Neutrophil (primary cell): ENCODE measurements around the gene MUC5B.

Source experiments
- H3K27ac ChIP-seq: fragments of 200-600 bp; sonication (generic); 2 replicates; pipeline ENCODE4 v1.5.1; 2016; ENCODE audit warnings: mild to moderate bottlenecking, moderate library complexity
- H3K27me3 ChIP-seq: fragments of 200-600 bp; sonication (generic); 2 replicates; pipeline ENCODE4 v1.6.0; 2016; ENCODE audit warnings: mild to moderate bottlenecking
- H3K36me3 ChIP-seq: fragments of 200-600 bp; sonication (generic); 2 replicates; pipeline ENCODE4 v1.5.1; 2017
- H3K4me1 ChIP-seq, 2 experiments: fragments of 200-600 bp in 1 of 2; sonication (generic) in 1 of 2; 1 replicate in 1 of 2; 2 replicates in 1 of 2; pipeline versions ENCODE4 v1.5.1 to v1.6.1; 2013 to 2016; ENCODE audit warnings: low read depth in 1 of 2, low read length in 1 of 2, mild to moderate bottlenecking in 1 of 2, moderate library complexity in 1 of 2; ENCODE audit not compliant: control insufficient read depth in 1 of 2, insufficient read depth in 1 of 2
- H3K4me3 ChIP-seq, 2 experiments: fragments of 200-600 bp in 1 of 2; sonication (generic) in 1 of 2; 1 replicate in 1 of 2; 2 replicates in 1 of 2; pipeline ENCODE4 v1.5.1; 2013 to 2016; ENCODE audit warnings: low read depth in 1 of 2, low read length in 1 of 2, mild to moderate bottlenecking in 1 of 2, moderate library complexity in 1 of 2
- H3K9me3 ChIP-seq: fragments of 200-600 bp; sonication (generic); 2 replicates; pipeline ENCODE4 v1.5.1; 2016
- TF ChIP-seq, protein P1 (sequence below): fragments of 200-600 bp; sonication (generic); IDR thresholded peaks from 2 replicates; pipeline ENCODE4 v1.5.1; 2016; ENCODE audit warnings: antibody characterized with exemption

Gene MUC5B

DNA sequence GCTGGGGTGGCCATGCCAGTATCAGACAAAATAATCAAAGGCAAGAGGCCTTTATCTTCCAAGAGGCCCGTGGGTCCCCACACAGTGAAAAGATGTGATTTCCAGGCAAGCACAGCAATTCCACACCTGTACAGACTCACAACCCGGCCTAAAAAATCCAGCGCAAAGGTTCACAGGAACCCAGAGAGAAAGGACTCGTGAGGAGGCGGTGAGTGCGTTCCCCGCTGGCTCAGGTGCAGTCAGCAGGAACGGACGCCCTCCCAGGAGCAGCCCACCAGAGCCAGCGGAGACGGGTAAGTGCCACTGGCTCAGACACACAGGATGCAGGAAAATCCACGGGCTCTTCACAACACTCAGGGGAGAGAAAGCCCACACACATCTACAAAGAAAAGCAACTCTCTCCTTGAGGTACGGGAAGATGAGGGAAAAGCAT, 82.2 kb downstream of the MUC5B start:
- Histone ChIP-seq H3K36me3 (peaks cover 23% of the 10 kb centered on the region), H3K4me1 (peaks cover 53 to 62% of the 10 kb centered on the region in 2 experiments), H3K4me3 (no peak overlapping the region), H3K9me3 (no peaks in the 10 kb centered on the region), H3K27ac (peak overlapping the region; percentile 18), H3K27me3 (no peaks in the 10 kb centered on the region)
- TF ChIP-seq, protein P1, sequence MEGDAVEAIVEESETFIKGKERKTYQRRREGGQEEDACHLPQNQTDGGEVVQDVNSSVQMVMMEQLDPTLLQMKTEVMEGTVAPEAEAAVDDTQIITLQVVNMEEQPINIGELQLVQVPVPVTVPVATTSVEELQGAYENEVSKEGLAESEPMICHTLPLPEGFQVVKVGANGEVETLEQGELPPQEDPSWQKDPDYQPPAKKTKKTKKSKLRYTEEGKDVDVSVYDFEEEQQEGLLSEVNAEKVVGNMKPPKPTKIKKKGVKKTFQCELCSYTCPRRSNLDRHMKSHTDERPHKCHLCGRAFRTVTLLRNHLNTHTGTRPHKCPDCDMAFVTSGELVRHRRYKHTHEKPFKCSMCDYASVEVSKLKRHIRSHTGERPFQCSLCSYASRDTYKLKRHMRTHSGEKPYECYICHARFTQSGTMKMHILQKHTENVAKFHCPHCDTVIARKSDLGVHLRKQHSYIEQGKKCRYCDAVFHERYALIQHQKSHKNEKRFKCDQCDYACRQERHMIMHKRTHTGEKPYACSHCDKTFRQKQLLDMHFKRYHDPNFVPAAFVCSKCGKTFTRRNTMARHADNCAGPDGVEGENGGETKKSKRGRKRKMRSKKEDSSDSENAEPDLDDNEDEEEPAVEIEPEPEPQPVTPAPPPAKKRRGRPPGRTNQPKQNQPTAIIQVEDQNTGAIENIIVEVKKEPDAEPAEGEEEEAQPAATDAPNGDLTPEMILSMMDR = no peak

DNA sequence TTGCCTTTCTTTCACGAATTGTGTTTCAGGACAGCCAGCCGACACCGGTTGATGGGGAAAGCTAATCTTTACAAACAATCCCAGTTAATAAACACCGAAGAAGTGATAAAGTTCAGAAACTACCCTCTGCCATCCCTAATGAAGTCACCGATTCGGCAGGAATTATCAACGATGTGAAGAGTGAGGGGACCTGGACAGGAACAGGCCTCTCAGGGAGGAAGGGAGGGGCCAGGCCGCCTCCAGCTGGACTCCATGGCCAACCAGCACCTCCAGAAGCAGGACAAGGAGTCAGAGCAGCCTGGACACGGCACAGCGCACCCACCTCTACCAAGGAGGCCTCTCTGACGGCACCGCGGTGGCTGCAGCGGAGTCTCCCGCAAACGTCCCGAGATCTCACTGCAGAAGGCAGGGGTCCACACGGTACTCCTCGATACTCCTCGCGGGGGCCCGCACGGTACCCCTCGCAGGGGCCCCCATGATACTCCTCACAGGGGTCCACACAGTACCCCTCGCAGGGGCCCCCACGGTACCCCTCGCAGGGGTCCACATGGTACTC, 82.7 kb downstream of the MUC5B start:
- TF ChIP-seq, protein P1 = no peak

DNA sequence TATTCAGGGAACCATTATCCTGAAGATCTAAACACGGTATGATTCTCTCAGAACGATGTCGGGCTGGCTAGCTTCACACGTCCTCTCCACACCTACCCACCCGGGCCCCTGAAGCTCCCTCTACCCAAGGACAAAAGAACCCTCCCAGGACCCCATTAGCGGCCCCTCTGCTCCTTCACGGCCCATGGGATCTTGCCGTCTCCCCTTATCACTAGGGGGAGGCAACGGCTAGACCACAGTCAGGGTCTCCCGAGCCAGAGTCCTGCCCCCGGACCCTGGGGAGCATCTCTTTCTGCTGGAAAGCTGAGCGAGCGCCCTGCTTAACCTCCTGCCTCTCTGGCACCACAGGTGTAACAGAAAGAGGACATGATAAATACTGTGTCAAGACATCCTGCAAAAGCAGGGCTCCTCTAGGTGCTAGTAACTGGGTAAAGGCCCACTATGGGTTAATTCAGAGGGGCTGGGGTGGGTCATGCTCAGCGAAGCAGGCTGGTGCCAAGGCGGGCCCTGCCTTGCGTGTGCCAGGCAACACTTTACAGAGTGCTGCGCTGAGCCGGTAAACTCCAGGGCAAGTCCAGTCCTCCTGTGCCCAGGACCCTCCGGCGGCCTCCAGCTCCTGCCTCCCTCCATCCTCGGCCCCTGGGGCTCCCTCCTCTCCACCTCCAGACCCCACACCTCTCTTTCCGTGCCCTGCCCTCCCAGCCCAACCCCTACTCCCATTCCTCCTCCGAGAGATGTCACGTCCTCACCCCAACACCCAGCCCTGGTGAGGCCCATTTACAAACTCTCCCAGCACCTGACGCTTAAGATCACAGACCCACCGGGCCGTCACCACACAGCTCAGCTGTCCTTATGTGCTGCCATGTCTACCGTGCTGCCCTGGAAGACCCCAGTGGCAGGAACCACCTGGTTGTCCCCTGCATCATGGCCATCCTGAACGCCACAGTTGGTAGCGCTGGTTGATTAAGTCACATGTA, 83.6 kb downstream of the MUC5B start:
- Histone ChIP-seq H3K27ac (peak overlapping the region; percentile 96), H3K4me3 (peak overlapping the region; percentile 70 to 78), H3K36me3 (peaks cover 17% of the 10 kb centered on the region), H3K27me3 (no peaks in the 10 kb centered on the region), H3K9me3 (no peaks in the 10 kb centered on the region), H3K4me1 (peaks cover 65 to 68% of the 10 kb centered on the region in 2 experiments)
- TF ChIP-seq, protein P1 = no peak

More for the DNA sequence above, 82.7 kb downstream of the MUC5B start:
- Histone ChIP-seq H3K27ac (peak overlapping the region; percentile 18), H3K27me3 (no peaks in the 10 kb centered on the region), H3K9me3 (no peaks in the 10 kb centered on the region), H3K4me1 (peaks cover 56 to 62% of the 10 kb centered on the region in 2 experiments), H3K4me3 (no peak overlapping the region), H3K36me3 (peaks cover 21% of the 10 kb centered on the region)

DNA sequence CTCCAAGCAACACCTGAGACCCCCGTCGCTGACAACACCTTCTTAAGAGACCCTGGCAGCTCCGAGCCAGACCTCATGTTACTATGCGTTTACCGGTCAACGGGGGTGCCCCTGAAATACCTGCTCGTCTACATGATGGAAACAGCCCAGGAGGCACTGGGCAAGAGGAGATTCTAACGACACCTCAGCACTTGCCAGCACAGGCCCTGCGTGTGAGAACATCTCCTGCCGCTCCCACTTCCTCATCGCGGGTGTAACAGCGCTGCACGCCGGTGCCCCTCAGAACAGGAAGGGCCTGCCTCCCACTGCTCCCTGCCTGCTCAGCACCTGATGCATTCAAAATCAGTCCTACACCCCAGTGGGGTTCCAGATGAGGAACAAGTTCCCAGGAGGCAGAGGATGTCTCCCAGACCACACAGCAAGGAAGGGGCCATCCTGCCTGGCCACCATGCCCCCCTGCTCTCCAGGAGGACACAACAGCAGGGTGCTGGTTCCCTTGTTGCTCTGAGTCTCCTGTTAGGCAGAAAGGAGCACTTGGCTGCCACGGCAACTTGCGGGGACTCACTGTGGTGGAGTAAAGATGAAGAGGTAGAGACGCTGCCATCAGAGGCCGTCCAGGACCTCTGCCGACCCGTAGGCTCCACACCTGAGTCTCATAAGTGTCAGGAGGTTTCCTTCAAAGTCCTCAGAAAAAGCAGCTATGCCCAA, 84.5 kb downstream of the MUC5B start:
- H3K4me1 ChIP-seq = peaks cover 65% of the 10 kb centered on the region in 2 experiments
- H3K27ac ChIP-seq = peak overlapping the region; percentile 96
- no peaks in the 10 kb centered on the region for H3K9me3 ChIP-seq
- no peaks in the 10 kb centered on the region for H3K27me3 ChIP-seq
- TF ChIP-seq, protein P1 = no peak
- H3K4me3 ChIP-seq = peak overlapping the region; percentile 70 to 78
- H3K36me3 ChIP-seq = peaks cover 17% of the 10 kb centered on the region

DNA sequence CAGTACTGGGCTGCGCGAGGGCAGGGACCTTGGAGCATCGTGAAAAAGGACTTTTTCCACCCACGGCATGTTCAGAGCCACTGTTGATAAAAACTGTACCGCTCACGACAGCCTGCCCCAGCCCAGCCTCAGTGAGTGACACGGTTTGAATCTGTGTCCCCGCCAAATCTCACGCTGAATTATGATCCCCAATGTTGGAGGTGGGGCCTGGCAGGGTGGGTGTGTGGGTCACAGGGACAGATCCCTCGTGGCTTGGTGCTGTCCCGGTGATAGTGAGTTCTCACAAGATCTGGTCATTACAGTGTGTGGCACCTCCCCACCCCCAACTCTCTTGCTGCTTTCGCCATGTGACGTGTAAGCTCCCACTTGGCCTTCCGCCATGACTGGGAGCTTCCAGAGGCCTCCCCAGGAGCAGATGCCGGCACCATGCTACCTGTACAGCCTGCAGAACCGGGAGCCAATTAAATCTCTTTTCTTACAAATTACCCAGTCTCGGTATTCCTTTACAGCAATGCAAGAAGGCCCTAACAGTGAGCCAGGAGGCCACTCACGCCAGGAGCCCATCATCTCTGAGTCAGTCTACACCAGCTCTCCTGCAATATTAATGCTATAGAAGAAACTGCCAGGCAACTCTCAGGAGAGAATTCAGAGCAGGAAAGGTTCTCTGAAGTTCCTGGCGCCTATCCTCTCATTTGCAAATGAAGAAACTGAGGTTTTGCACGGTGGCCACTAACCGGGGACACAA, 85.3 kb downstream of the MUC5B start:
- peaks cover 14% of the 10 kb centered on the region for H3K36me3 ChIP-seq
- H3K4me3 ChIP-seq = peak overlapping the region; percentile 70 to 78
- H3K4me1 ChIP-seq = peaks cover 58 to 59% of the 10 kb centered on the region in 2 experiments
- TF ChIP-seq, protein P1 = no peak
- peak overlapping the region; percentile 96 for H3K27ac ChIP-seq
- H3K9me3 ChIP-seq = no peaks in the 10 kb centered on the region
- no peaks in the 10 kb centered on the region for H3K27me3 ChIP-seq
